Stomach (tissue), 9 donors: ENCODE results near the gene RPAP2. TPM values are rescaled to one million over a fixed set of nuclear protein-coding genes. Genes with fewer than 3 reads are reported as not detected.
"Not testable (repeated sequence)": the region's sequence is repeated elsewhere in the genome, so short reads cannot be mapped to it uniquely, and the experiment has no call there.

Experiments
- DNase-seq, 2 donors: peaks; one replicate each; pipeline versions ENCODE4 v3.0.0 to v3.0.0-alpha.2; 2013 to 2019
- H3K27ac ChIP-seq, 5 donors: fragments of 200-600 bp in 4 of 5; sonication (generic) in 4 of 5; one replicate each; pipeline ENCODE4 v1.5.1; 2013 to 2019; ENCODE audit warnings: mild to moderate bottlenecking in 1 of 5, moderate library complexity in 1 of 5
- H3K27me3 ChIP-seq, 3 donors: fragments of 200-600 bp; sonication (generic); one replicate each; pipeline ENCODE4 v1.5.1; 2017 to 2019; ENCODE audit warnings: mixed run types in 1 of 3
- H3K36me3 ChIP-seq, 4 donors: fragments of 200-600 bp; sonication (generic); 1 replicate in 3 of 4; 2 replicates in 1 of 4; pipeline ENCODE4 v1.5.1; 2016 to 2019
- H3K4me1 ChIP-seq, 4 donors: fragments of 200-600 bp; sonication (generic); one replicate each; pipeline ENCODE4 v1.5.1; 2016 to 2019
- H3K4me3 ChIP-seq, 4 donors: fragments of 200-600 bp; sonication (generic) in 3 of 4; one replicate each; pipeline ENCODE4 v1.5.1; 2016 to 2019; ENCODE audit warnings: mild to moderate bottlenecking in 1 of 4
- H3K9me3 ChIP-seq, 4 donors: fragments of 200-600 bp; sonication (generic); one replicate each; pipeline ENCODE4 v1.5.1; 2016 to 2019
- CTCF ChIP-seq, 7 experiments: fragments of 450-650 bp in 4 of 7; fragments of 200-600 bp in 3 of 7; sonication (generic) in 3 of 7; IDR thresholded peaks; one replicate each; pipeline ENCODE4 v1.5.1; 2016 to 2019; ENCODE audit warnings: antibody characterized with exemption in 7 of 7, control low read depth in 2 of 7, mild to moderate bottlenecking in 1 of 7
- EP300 ChIP-seq: sonication (generic); formaldehyde crosslinking; IDR thresholded peaks from one replicate; pipeline ENCODE4 v1.6.1; 2017; ENCODE audit warnings: antibody characterized with exemption
- POLR2A ChIP-seq, 4 donors: fragments of 450-650 bp; IDR thresholded peaks; one replicate each; pipeline ENCODE4 v1.6.1; 2016; ENCODE audit warnings: antibody characterized with exemption in 4 of 4, control low read depth in 2 of 4, mild to moderate bottlenecking in 1 of 4, moderate library complexity in 1 of 4
- POLR2AphosphoS5 ChIP-seq, 3 donors: sonication (generic); formaldehyde crosslinking; IDR thresholded peaks; one replicate each; pipeline ENCODE4 v1.6.1; 2016; ENCODE audit warnings: antibody characterized with exemption in 3 of 3
- WGBS, 5 donors: extraction: QIAGEN DNeasy Blood & Tissue Kit in 3 of 5; methylation state at CpG; one replicate each; pipeline versions ENCODE4 v1.1.5 to v1.1.7; 2013 to 2018; 5-methylcytosine and 5-hydroxymethylcytosine counted together
- intact Hi-C: fragments of 100-400 bp; cut with DNase I; formaldehyde crosslinking; loops from one replicate; pipeline ENCODE4 v1.15.1; 2023; ENCODE audit warnings: low total_unique reads
- polyA plus RNA-seq, 3 donors: library from polyadenylated mRNA; stranded (reverse); fragments of 200-250 nt; gene quantifications; one replicate each; pipeline ENCODE4 v1.2.3, GENCODE V29; 2013
- total RNA-seq, 5 donors: library from RNA; depleted of rRNA; stranded (reverse); fragments of >200 nt; gene quantifications; one replicate each; pipeline versions ENCODE4 v1.1.0 to v1.2.3, GENCODE V29; 2014 to 2016
- donor health status: healthy with polysubstance abuse.
- donor health status: Bipolar disorder and iron deficiency.
- donor health status: healthy.

The RPAP2 gene
- total and polyA plus RNA-seq, 8 donors = 2.3 to 16.5 (median 6.0) TPM

GRCh38 chr1:92352856-92353255, 54.0 kb downstream of the RPAP2 start:
- TF ChIP-seq POLR2A (IDR thresholded peaks at IDR 0.05) (no peak), POLR2AphosphoS5 (IDR thresholded peaks at IDR 0.05) (no peak), EP300 (no peak), CTCF (IDR thresholded peaks at IDR 0.05) (no peak)

GRCh38 chr1:92354259-92354658, 55.4 kb downstream of the RPAP2 start:
- no peak for TF ChIP-seq CTCF (IDR thresholded peaks at IDR 0.05)
- no peak for TF ChIP-seq POLR2A (IDR thresholded peaks at IDR 0.05)
- TF ChIP-seq POLR2AphosphoS5 (IDR thresholded peaks at IDR 0.05) = no peak
- no peak for TF ChIP-seq EP300
- H3K27ac ChIP-seq = no peak overlapping the region
- peaks cover 0 to 15% (median 2%) of the 10 kb centered on the region in 4 donors for H3K9me3 ChIP-seq
- H3K36me3 ChIP-seq = peaks cover 12 to 88% (median 65%) of the 10 kb centered on the region in 4 donors
- intact Hi-C loops = no loop called here
- H3K4me1 ChIP-seq = no peaks in the 10 kb centered on the region
- no peak overlapping the region for H3K4me3 ChIP-seq
- no peaks in the 10 kb centered on the region for H3K27me3 ChIP-seq
- DNase-seq = no peak

More at GRCh38 chr1:92352856-92353255, 54.0 kb downstream of the RPAP2 start:
- Histone ChIP-seq H3K9me3 (peaks cover 0 to 15% (median 2%) of the 10 kb centered on the region in 4 donors), H3K36me3 (peaks cover 11 to 87% (median 64%) of the 10 kb centered on the region in 4 donors), H3K27me3 (no peaks in the 10 kb centered on the region), H3K4me1 (no peaks in the 10 kb centered on the region), H3K27ac (no peak overlapping the region), H3K4me3 (no peak overlapping the region)
- intact Hi-C loops = no loop called here
- WGBS, 5 donors = 97 to 99% (median 98%) methylated on average over 1 of the region's 1 CpG
- no peak for DNase-seq

- TF ChIP-seq EP300 (no peak), POLR2A (IDR thresholded peaks at IDR 0.05) (no peak), CTCF (IDR thresholded peaks at IDR 0.05) (no peak), POLR2AphosphoS5 (IDR thresholded peaks at IDR 0.05) (no peak)
- no peak for DNase-seq
- intact Hi-C loops = no loop called here
- H3K27me3 ChIP-seq = no peaks in the 10 kb centered on the region
- H3K4me3 ChIP-seq = no peak overlapping the region
- H3K4me1 ChIP-seq = no peaks in the 10 kb centered on the region
- H3K9me3 ChIP-seq = peaks cover 0 to 11% (median 2%) of the 10 kb centered on the region in 4 donors
- H3K36me3 ChIP-seq = peaks cover 12 to 64% (median 49%) of the 10 kb centered on the region in 4 donors
- H3K27ac ChIP-seq = no peak overlapping the region
These were observed 58.1 kb downstream of the RPAP2 start for GRCh38 chr1:92356956-92357355.

- WGBS, 5 donors = 95 to 96% (median 95%) methylated on average over 10 of the region's 10 CpGs
- H3K4me3 ChIP-seq, H3K4me1 ChIP-seq, DNase-seq, H3K9me3 ChIP-seq, intact Hi-C loops, H3K27ac ChIP-seq, H3K27me3 ChIP-seq: not testable (repeated sequence)
- peaks cover 5 to 44% (median 32%) of the 10 kb centered on the region in 4 donors for H3K36me3 ChIP-seq
These were observed 60.5 kb downstream of the RPAP2 start for GRCh38 chr1:92359382-92359781.

GRCh38 chr1:92359986-92360385, 61.1 kb downstream of the RPAP2 start:
- WGBS, 5 donors = 78 to 92% (median 85%) methylated on average over 2 of the region's 2 CpGs
- TF ChIP-seq EP300 (no peak), POLR2A (IDR thresholded peaks at IDR 0.05) (no peak), POLR2AphosphoS5 (IDR thresholded peaks at IDR 0.05) (no peak), CTCF (IDR thresholded peaks at IDR 0.05) (no peak)
- Histone ChIP-seq H3K4me3 (no peak overlapping the region), H3K36me3 (peaks cover 5 to 42% (median 32%) of the 10 kb centered on the region in 4 donors), H3K27me3 (no peaks in the 10 kb centered on the region), H3K4me1 (no peaks in the 10 kb centered on the region), H3K27ac (no peak overlapping the region), H3K9me3 (no peaks in the 10 kb centered on the region)
- intact Hi-C loops = no loop called here
- no peak for DNase-seq
